K562 (cell line): ENCODE data around the gene SAA2. TPM values are rescaled to one million over a fixed set of nuclear protein-coding genes. Genes with fewer than 3 reads are reported as not detected.
A peak's percentile ranks its signal among the peaks of the same experiment; 100 is the strongest.

ENCODE experiments used
- BACH1 ChIP-seq: fragments of 200-800 bp; sonication (Bioruptor generic); IDR thresholded peaks from 2 replicates; pipeline ENCODE4 v1.6.1; 2016; ENCODE audit warnings: missing genetic modification characterization, missing compliant biosample characterization
- FOXA3 ChIP-seq, 2 experiments: fragments of 450-650 bp in 1 of 2; sonication (generic) in 1 of 2; formaldehyde crosslinking; IDR thresholded peaks in 1 of 2; conservative IDR thresholded peaks in 1 of 2; 2 replicates each; pipeline versions ENCODE4 v1.4.0 to v1.8.0; 2020 to 2022; ENCODE audit warnings: mild to moderate bottlenecking in 2 of 2, missing genetic modification reagents in 1 of 2
- GATA2 ChIP-seq: sonication (generic); formaldehyde crosslinking; IDR thresholded peaks from 2 replicates; pipeline ENCODE4 v1.4.0; 2020; ENCODE audit warnings: mild to moderate bottlenecking, missing genetic modification reagents
- IFI16 ChIP-seq: fragments of 250-450 bp; sonication (Bioruptor Pico); IDR thresholded peaks from 2 replicates; pipeline ENCODE4 v2.1.2; 2022; ENCODE audit warnings: mild to moderate bottlenecking, inconsistent platforms
- JUND ChIP-seq, 2 experiments: IDR thresholded peaks; 2 replicates in 1 of 2; 3 replicates in 1 of 2; pipeline ENCODE4 v1.6.1; 2011; ENCODE audit warnings: borderline replicate concordance in 2 of 2, low read depth in 2 of 2, low read length in 2 of 2, improper control_type of control experiment in 1 of 2, missing biosample characterization in 1 of 2, missing genetic modification characterization in 1 of 2, missing genetic modification reagents in 1 of 2
- L3MBTL2 ChIP-seq: fragments of 450-650 bp; IDR thresholded peaks from 2 replicates; pipeline ENCODE4 v1.6.1; 2016; ENCODE audit warnings: mild to moderate bottlenecking, moderate library complexity
- MTA1 ChIP-seq: fragments of 450-650 bp; IDR thresholded peaks from 2 replicates; pipeline ENCODE4 v1.6.1; 2017; ENCODE audit warnings: borderline replicate concordance
- NONO ChIP-seq, 2 experiments: fragments of 200-400 bp in 1 of 2; fragments of 450-650 bp in 1 of 2; formaldehyde crosslinking in 1 of 2; IDR thresholded peaks; 2 replicates each; pipeline ENCODE4 v1.6.1; 2017; ENCODE audit warnings: low read depth in 2 of 2, mild to moderate bottlenecking in 2 of 2, moderate library complexity in 2 of 2, low read length in 1 of 2
- PTBP1 ChIP-seq: fragments of 200-400 bp; formaldehyde crosslinking; IDR thresholded peaks from 2 replicates; pipeline ENCODE4 v1.6.1; 2017; ENCODE audit warnings: low read depth, low read length
- SMC3 ChIP-seq: conservative IDR thresholded peaks from 2 replicates; pipeline ENCODE4 v1.6.1; 2011; ENCODE audit warnings: low read depth, low read length, improper control_type of control experiment; ENCODE audit not compliant: insufficient read depth
- SNAPC5 ChIP-seq: fragments of 250-450 bp; sonication (Bioruptor Pico); IDR thresholded peaks from 2 replicates; pipeline ENCODE4 v1.8.0; 2021; ENCODE audit warnings: moderate library complexity, mild to moderate bottlenecking, inconsistent platforms
- SUPT5H ChIP-seq: fragments of 450-650 bp; IDR thresholded peaks from 2 replicates; pipeline ENCODE4 v1.6.1; 2016
- TAF7 ChIP-seq: fragments of 450-650 bp; IDR thresholded peaks from 2 replicates; pipeline ENCODE4 v1.6.1; 2016; ENCODE audit warnings: missing genetic modification characterization, missing compliant biosample characterization
- TCF7L2 ChIP-seq: fragments of 150-350 bp; IDR thresholded peaks from 2 replicates; pipeline ENCODE4 v1.6.1; 2016; ENCODE audit warnings: low read depth, mild to moderate bottlenecking, low read length, moderate library complexity
- ZNF12 ChIP-seq: sonication (generic); formaldehyde crosslinking; IDR thresholded peaks from 2 replicates; pipeline ENCODE4 v1.4.0; 2020; ENCODE audit warnings: mild to moderate bottlenecking, missing genetic modification reagents
- ZNF79 ChIP-seq: fragments of 250-450 bp; sonication (Bioruptor Pico); IDR thresholded peaks from 2 replicates; pipeline ENCODE4 v1.4.0; 2020; ENCODE audit warnings: low read depth, mild to moderate bottlenecking, moderate library complexity
- polyA plus RNA-seq, 8 experiments: library from polyadenylated mRNA; depleted of rRNA in 4 of 8; stranded (reverse) in 5 of 8; unstranded in 3 of 8; fragments of >200 nt; fragmentation: Nextera tagmentation in 2 of 8; fragmentation: Illumina TruSeq in 1 of 8; extraction: Ambion mirVana in 2 of 8; extraction: Trizol in 1 of 8; gene quantifications; 2 replicates each; pipeline versions ENCODE4 v1.2.1 to v1.2.3, GENCODE V29; 2011 to 2014; ENCODE audit warnings: inconsistent platforms in 1 of 8, missing spikeins in 1 of 8
- total RNA-seq, 7 experiments: library from RNA; depleted of rRNA in 6 of 7; stranded (reverse); fragments of >200 nt in 6 of 7; fragmentation: Illumina TruSeq in 2 of 7; extraction: Trizol in 2 of 7; gene quantifications; 2 replicates each; pipeline versions ENCODE4 v1.2.1 to v1.2.3, GENCODE V29; 2011 to 2021; ENCODE audit warnings: low replicate concordance in 1 of 7
- TF ChIP-seq, protein P1 (sequence below): sonication (generic); formaldehyde crosslinking; IDR thresholded peaks from 2 replicates; pipeline ENCODE4 v1.8.1; 2023; ENCODE audit warnings: mild to moderate bottlenecking, missing genetic modification reagents
- TF ChIP-seq, protein P2 (sequence below): sonication (generic); formaldehyde crosslinking; IDR thresholded peaks from 2 replicates; pipeline ENCODE4 v1.8.0; 2022; ENCODE audit warnings: mild to moderate bottlenecking, missing genetic modification reagents, borderline replicate concordance

The SAA2 gene
- total and polyA plus RNA-seq, 9 of the 15 experiments (the other 6 are each of a cell fraction or from before 2014, with no cell fraction given): 4.6 TPM; not detected in 8

- TF ChIP-seq SMC3 (peak; percentile 72; the same call in 1 of the 2 replicates), FOXA3 (CRISPR knock-in tag; conservative IDR thresholded peaks at IDR 0.05 in 1 of 2, IDR thresholded peaks at IDR 0.05 in 1 of 2) (no peak), BACH1 (no peak), SNAPC5 (CRISPR knock-in tag) (no peak), ZNF79 (CRISPR knock-in tag) (no peak), GATA2 (CRISPR knock-in tag) (peak; percentile 72), PTBP1 (no peak), TAF7 (no peak), JUND (IDR thresholded peaks at IDR 0.05; ENCODE audit: borderline replicate concordance, low read depth, low read length) (no peak), JUND (tag; IDR thresholded peaks at IDR 0.05; ENCODE audit: borderline replicate concordance, low read depth, low read length) (no peak), L3MBTL2 (no peak), SUPT5H (no peak), MTA1 (no peak), NONO (IDR thresholded peaks at IDR 0.05; ENCODE audit: low read depth in 2 of 2, low read length in 1 of 2) (no peak), ZNF12 (no peak), TCF7L2 (no peak), IFI16 (no peak)
- TF ChIP-seq, protein P1, sequence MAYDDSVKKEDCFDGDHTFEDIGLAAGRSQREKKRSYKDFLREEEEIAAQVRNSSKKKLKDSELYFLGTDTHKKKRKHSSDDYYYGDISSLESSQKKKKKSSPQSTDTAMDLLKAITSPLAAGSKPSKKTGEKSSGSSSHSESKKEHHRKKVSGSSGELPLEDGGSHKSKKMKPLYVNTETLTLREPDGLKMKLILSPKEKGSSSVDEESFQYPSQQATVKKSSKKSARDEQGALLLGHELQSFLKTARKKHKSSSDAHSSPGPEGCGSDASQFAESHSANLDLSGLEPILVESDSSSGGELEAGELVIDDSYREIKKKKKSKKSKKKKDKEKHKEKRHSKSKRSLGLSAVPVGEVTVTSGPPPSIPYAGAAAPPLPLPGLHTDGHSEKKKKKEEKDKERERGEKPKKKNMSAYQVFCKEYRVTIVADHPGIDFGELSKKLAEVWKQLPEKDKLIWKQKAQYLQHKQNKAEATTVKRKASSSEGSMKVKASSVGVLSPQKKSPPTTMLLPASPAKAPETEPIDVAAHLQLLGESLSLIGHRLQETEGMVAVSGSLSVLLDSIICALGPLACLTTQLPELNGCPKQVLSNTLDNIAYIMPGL (CRISPR knock-in tag): no peak
- TF ChIP-seq, protein P2, sequence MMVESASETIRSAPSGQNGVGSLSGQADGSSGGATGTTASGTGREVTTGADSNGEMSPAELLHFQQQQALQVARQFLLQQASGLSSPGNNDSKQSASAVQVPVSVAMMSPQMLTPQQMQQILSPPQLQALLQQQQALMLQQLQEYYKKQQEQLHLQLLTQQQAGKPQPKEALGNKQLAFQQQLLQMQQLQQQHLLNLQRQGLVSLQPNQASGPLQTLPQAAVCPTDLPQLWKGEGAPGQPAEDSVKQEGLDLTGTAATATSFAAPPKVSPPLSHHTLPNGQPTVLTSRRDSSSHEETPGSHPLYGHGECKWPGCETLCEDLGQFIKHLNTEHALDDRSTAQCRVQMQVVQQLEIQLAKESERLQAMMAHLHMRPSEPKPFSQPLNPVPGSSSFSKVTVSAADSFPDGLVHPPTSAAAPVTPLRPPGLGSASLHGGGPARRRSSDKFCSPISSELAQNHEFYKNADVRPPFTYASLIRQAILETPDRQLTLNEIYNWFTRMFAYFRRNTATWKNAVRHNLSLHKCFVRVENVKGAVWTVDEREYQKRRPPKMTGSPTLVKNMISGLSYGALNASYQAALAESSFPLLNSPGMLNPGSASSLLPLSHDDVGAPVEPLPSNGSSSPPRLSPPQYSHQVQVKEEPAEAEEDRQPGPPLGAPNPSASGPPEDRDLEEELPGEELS (CRISPR knock-in tag): no peak
These were observed 4.6 kb downstream of the SAA2 start (continued) for GRCh38 chr11:18243783-18244362.
